Activated CD8-positive, alpha-beta T cell treated with anti-CD3 and anti-CD28 coated beads, Interleukin-2, amount 10 ng/mL, durations not matched to agents 7 days and 5 days (primary cell): Measurements from ENCODE around the gene OR4E1. TPM values are rescaled to one million over a fixed set of nuclear protein-coding genes. Genes with fewer than 3 reads are reported as not detected.
"Not testable (repeated sequence)": the region's sequence is repeated elsewhere in the genome, so short reads cannot be mapped to it uniquely, and the experiment has no call there.

Experiments used
- ATAC-seq: fragments of 150-1000 bp; cut with Tn5 transposase; one replicate; pipeline ENCODE4 v1.10.0; 2021; ENCODE audit warnings: moderate library complexity
- CTCF ChIA-PET: fragments of 350-600 bp; sonication (Branson Sonifier 250); formaldehyde crosslinking; loops from one replicate; lab custom pipeline; 2021; ENCODE audit warnings: antibody characterized with exemption; lab: Charles Lee
- POLR2A ChIA-PET: fragments of 350-600 bp; sonication (Branson Sonifier 250); formaldehyde crosslinking; loops from one replicate; lab custom pipeline; 2021; ENCODE audit warnings: antibody characterized with exemption; lab: Charles Lee
- DNase-seq: peaks from one replicate; pipeline ENCODE4 v3.0.0-alpha.2; 2020
- H3K27ac Mint-ChIP-seq: one replicate; pipeline ENCODE4 v1.8.0; 2021; ENCODE audit warnings: mild to moderate bottlenecking, mixed read lengths
- H3K27me3 Mint-ChIP-seq: one replicate; pipeline ENCODE4 v1.8.0; 2021; ENCODE audit warnings: low read depth, mixed read lengths
- H3K36me3 Mint-ChIP-seq: one replicate; pipeline ENCODE4 v1.8.0; 2021; ENCODE audit warnings: low read depth, mixed read lengths
- H3K4me1 Mint-ChIP-seq: one replicate; pipeline ENCODE4 v1.8.0; 2021; ENCODE audit warnings: low read depth, mixed read lengths
- H3K4me3 Mint-ChIP-seq: one replicate; pipeline ENCODE4 v1.8.0; 2021; ENCODE audit warnings: mild to moderate bottlenecking, mixed read lengths
- H3K9me3 Mint-ChIP-seq: one replicate; pipeline ENCODE4 v1.8.0; 2022; ENCODE audit warnings: mixed read lengths; ENCODE audit not compliant: insufficient read depth
- total RNA-seq, 2 experiments: library from RNA; stranded (reverse); gene quantifications; one replicate each; pipeline ENCODE4 v1.2.3, GENCODE V29; 2021

OR4E1 gene
- total RNA-seq, 2 experiments from 2014 or later: 0.05 TPM; not detected in 1

- Mint-ChIP-seq H3K4me3 (no peak overlapping the region), H3K9me3 (no peaks in the 10 kb centered on the region), H3K27me3 (peaks cover 15% of the 10 kb centered on the region), H3K27ac (no peak overlapping the region), H3K36me3 (no peaks in the 10 kb centered on the region), H3K4me1 (no peaks in the 10 kb centered on the region)
- ChIA-PET POLR2A (no interaction called here), CTCF (interaction anchor here (0.7 kb wide), 1 partner anchor 12 kb away, joined by 3 read pairs; no protein-coding TSS in a partner anchor)
- ATAC-seq (no peak), DNase-seq (no peak)
Observed at GRCh38 chr14:21652209-21652808, 21.3 kb downstream of the OR4E1 start.

DNA sequence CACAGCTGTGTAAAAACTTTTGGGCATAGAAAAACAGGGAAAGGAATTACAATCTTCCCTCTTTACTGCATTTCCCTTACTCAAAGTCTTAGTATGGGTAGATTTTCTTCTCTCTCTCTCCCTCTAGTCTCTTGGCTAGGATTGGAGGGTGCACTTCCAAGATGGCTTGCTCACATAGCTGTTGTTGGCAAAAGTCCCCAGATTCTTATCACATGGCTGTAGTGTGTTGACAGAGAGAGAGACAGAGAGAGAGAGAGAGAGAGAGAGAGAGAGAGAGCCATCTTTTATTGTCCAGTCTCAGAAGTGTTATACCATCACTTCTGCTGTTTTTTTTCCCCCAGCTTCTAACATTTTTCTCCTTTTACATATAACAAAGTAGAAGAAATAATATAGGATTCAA, 26.2 kb downstream of the OR4E1 start:
- peaks cover 13% of the 10 kb centered on the region for H3K27me3 Mint-ChIP-seq
- DNase-seq (no peak), ATAC-seq (no peak)
- H3K27ac Mint-ChIP-seq: no peak overlapping the region
- ChIA-PET POLR2A (no interaction called here), CTCF (no interaction called here)
- H3K4me3 Mint-ChIP-seq: no peak overlapping the region
- no peaks in the 10 kb centered on the region for H3K36me3 Mint-ChIP-seq
- H3K9me3 Mint-ChIP-seq: no peaks in the 10 kb centered on the region
- H3K4me1 Mint-ChIP-seq: no peaks in the 10 kb centered on the region

DNA sequence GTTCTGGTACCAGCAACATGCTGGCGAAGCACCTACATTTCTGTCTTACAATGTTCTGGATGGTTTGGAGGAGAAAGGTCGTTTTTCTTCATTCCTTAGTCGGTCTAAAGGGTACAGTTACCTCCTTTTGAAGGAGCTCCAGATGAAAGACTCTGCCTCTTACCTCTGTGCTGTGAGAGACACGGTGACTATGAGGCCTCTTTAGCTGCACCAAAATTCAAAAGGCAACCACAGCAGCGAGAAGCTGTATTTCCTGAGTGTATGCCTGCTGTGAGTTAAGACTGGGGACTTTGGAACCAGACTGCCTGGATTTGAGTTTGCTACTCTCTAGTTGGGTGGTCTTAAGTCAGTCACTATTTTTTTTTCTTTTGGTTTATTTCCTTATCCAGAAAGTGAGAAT, 30.2 kb downstream of the OR4E1 start:
- Mint-ChIP-seq H3K4me3 (peak overlapping the region; percentile 49), H3K4me1 (no peaks in the 10 kb centered on the region), H3K9me3 (no peaks in the 10 kb centered on the region), H3K36me3 (no peaks in the 10 kb centered on the region), H3K27ac (peak overlapping the region; percentile 54), H3K27me3 (peaks cover 7% of the 10 kb centered on the region)
- CTCF ChIA-PET: interaction anchor here (1.7 kb wide), 1 partner anchor 11 kb away, joined by 8 read pairs; the partner anchor contains the start of gene OR4E2
- ATAC-seq (no peak), DNase-seq (no peak)
- POLR2A ChIA-PET: interaction anchor here (1.0 to 1.2 kb wide), 2 partner anchors 888 to 912 kb away, joined by 3 read pairs; no protein-coding TSS in a partner anchor

DNA sequence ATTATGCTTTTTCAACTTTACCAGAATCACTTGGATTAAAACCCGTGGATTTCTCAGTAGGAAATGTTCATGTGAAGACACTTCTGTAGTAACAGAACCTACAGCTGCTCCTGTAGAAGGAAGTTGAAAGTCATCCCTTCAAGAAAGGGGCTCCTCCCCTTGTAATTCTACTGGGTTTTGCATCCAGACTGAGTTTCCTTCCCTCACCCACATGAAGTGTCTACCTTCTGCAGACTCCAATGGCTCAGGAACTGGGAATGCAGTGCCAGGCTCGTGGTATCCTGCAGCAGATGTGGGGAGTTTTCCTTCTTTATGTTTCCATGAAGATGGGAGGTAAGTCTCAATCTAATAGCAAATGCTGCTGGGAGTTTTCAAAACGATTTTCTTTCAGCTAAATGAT, 30.9 kb downstream of the OR4E1 start:
- H3K9me3 Mint-ChIP-seq: no peaks in the 10 kb centered on the region
- peak overlapping the region; percentile 33 for H3K27ac Mint-ChIP-seq
- peak overlapping the region; percentile 49 for H3K4me3 Mint-ChIP-seq
- no peaks in the 10 kb centered on the region for H3K36me3 Mint-ChIP-seq
- DNase-seq: no peak
- CTCF ChIA-PET: no interaction called here
- peaks cover 7% of the 10 kb centered on the region for H3K27me3 Mint-ChIP-seq
- no peaks in the 10 kb centered on the region for H3K4me1 Mint-ChIP-seq
- ATAC-seq: no peak
- POLR2A ChIA-PET: interaction anchor here (1.0 to 1.3 kb wide), 5 partner anchors 867 to 930 kb away, joined by 3 read pairs; no protein-coding TSS in a partner anchor

DNA sequence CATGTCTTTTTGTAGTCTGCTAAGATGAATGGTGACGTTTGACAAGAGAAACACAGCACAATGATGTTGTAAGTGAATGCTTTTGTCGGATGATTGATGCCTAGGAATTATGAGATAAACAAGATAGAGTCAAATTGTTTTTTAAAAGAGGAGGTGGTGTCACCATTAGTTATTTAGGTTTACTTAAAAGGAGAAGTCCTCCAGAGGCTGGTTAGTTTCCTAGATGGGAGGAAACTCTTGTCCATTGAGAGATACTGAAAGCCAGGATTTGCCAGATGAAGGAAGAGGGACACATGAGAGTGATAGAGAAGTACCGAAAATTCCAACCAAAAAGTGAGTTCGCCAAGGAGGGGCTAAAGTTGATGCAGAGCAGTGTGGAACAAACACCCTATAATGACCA, 38.8 kb downstream of the OR4E1 start, which contains the start of gene OR10G2:
Gene OR10G2, minus strand, starts transcription at position 101 of the 400 bp plus-strand sequence. Its CDS starts 98 bp downstream, at position 3.
- no peaks in the 10 kb centered on the region for H3K9me3 Mint-ChIP-seq
- no peak within 1 kb of the TSS for H3K27ac Mint-ChIP-seq
- no peaks in the 10 kb centered on the region for H3K4me1 Mint-ChIP-seq
- CTCF ChIA-PET: no interaction called here
- no peak for DNase-seq
- POLR2A ChIA-PET: no interaction called here
- no peaks in the 10 kb centered on the region for H3K36me3 Mint-ChIP-seq
- H3K27me3 Mint-ChIP-seq: peaks cover 8% of the 10 kb centered on the region
- no peak for ATAC-seq
- no peak within 1 kb of the TSS for H3K4me3 Mint-ChIP-seq

GRCh38 chr14:21631084-21631483, 42.5 kb downstream of the OR4E1 start:
- ChIA-PET POLR2A (no interaction called here), CTCF (no interaction called here)
- H3K27me3 Mint-ChIP-seq: peaks cover 12% of the 10 kb centered on the region
- no peaks in the 10 kb centered on the region for H3K9me3 Mint-ChIP-seq
- DNase-seq: no peak
- no peaks in the 10 kb centered on the region for H3K36me3 Mint-ChIP-seq
- H3K27ac Mint-ChIP-seq: no peak overlapping the region
- no peak for ATAC-seq
- no peak overlapping the region for H3K4me3 Mint-ChIP-seq
- H3K4me1 Mint-ChIP-seq: no peaks in the 10 kb centered on the region

- ATAC-seq, H3K36me3 Mint-ChIP-seq, DNase-seq, H3K9me3 Mint-ChIP-seq, H3K27ac Mint-ChIP-seq, CTCF ChIA-PET, H3K4me1 Mint-ChIP-seq, H3K4me3 Mint-ChIP-seq, POLR2A ChIA-PET: not testable (repeated sequence)
- peaks cover 14% of the 10 kb centered on the region for H3K27me3 Mint-ChIP-seq
Observed at GRCh38 chr14:21630503-21630902, 43.1 kb downstream of the OR4E1 start.

GRCh38 chr14:21626491-21627230, 47.0 kb downstream of the OR4E1 start:
- no peak for ATAC-seq
- H3K4me3 Mint-ChIP-seq: no peak overlapping the region
- H3K27me3 Mint-ChIP-seq: peaks cover 10% of the 10 kb centered on the region
- no peaks in the 10 kb centered on the region for H3K4me1 Mint-ChIP-seq
- DNase-seq: no peak
- no peak overlapping the region for H3K27ac Mint-ChIP-seq
- no peaks in the 10 kb centered on the region for H3K36me3 Mint-ChIP-seq
- POLR2A ChIA-PET: no interaction called here
- H3K9me3 Mint-ChIP-seq: no peaks in the 10 kb centered on the region
- CTCF ChIA-PET: no interaction called here

Other genes with a start within 250 kb of the OR4E1 start
- gene CHD8, start 217.7 kb downstream of the OR4E1 start, total RNA-seq: 100 to 1,000 TPM; 116 to 119 TPM
- 10 to 100 TPM; 20.7 to 22.1 TPM for gene RAB2B, start 196.9 kb downstream of the OR4E1 start, total RNA-seq
- gene TOX4, start 196.6 kb downstream of the OR4E1 start, total RNA-seq: 10 to 100 TPM; 66.2 to 71.1 TPM
- gene METTL3, start 162.5 kb downstream of the OR4E1 start, total RNA-seq: 10 to 100 TPM; 68.3 to 70.8 TPM
- 1 to 10 TPM; 1.9 to 2.0 TPM for gene SALL2, start 147.5 kb downstream of the OR4E1 start, total RNA-seq
- gene OR10G3, start 93.7 kb downstream of the OR4E1 start, total RNA-seq: not detected
- not detected for gene OR10G2, start 38.9 kb downstream of the OR4E1 start, total RNA-seq
- gene OR4E2, start 20.0 kb downstream of the OR4E1 start, total RNA-seq: not detected